Measurements from ENCODE around the gene PNMA8C. TPM values are rescaled to one million over a fixed set of nuclear protein-coding genes. Genes with fewer than 3 reads are reported as not detected.
A peak's percentile ranks its signal among the peaks of the same experiment; 100 is the strongest.

The PNMA8C gene
- total and polyA plus RNA-seq, 7 donors = 0.01 TPM; not detected in 6

DNA sequence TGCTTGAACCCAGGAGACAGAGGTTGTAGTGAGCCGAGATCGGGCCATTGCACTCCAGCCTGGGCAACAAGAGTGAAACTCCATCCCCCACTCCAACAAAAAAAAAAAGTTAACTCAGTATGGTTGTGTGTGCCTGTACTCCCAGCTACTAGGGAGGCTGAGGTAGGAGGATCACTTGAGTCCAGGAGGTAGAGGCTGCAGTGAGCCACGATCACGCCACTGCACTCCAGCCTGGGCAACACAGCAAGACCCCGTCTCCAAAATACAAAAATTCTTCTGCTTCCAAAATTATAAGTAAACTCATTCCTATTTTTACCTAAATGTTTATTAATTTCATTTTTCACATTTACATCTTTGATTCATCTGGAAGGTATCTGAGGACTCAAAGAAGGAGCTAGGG is 28.2 kb upstream of the PNMA8C start:
- DNase-seq = no peak
- Histone ChIP-seq H3K9me3 (no peaks in the 10 kb centered on the region), H3K4me1 (no peaks in the 10 kb centered on the region), H3K27ac (no peak overlapping the region), H3K4me3 (no peak overlapping the region), H3K27me3 (ENCODE audit: insufficient read depth in 3 of 3, low read length in 2 of 3) (no peaks in the 10 kb centered on the region), H3K36me3 (ENCODE audit: insufficient read depth in 1 of 2, low read depth in 1 of 2) (no peaks in the 10 kb centered on the region)
- intact Hi-C loops (cut with DNase I) = no loop called here
- WGBS, 3 donors = 93 to 97% (median 95%) methylated on average over 5 of the region's 5 CpGs
- TF ChIP-seq, protein P1, sequence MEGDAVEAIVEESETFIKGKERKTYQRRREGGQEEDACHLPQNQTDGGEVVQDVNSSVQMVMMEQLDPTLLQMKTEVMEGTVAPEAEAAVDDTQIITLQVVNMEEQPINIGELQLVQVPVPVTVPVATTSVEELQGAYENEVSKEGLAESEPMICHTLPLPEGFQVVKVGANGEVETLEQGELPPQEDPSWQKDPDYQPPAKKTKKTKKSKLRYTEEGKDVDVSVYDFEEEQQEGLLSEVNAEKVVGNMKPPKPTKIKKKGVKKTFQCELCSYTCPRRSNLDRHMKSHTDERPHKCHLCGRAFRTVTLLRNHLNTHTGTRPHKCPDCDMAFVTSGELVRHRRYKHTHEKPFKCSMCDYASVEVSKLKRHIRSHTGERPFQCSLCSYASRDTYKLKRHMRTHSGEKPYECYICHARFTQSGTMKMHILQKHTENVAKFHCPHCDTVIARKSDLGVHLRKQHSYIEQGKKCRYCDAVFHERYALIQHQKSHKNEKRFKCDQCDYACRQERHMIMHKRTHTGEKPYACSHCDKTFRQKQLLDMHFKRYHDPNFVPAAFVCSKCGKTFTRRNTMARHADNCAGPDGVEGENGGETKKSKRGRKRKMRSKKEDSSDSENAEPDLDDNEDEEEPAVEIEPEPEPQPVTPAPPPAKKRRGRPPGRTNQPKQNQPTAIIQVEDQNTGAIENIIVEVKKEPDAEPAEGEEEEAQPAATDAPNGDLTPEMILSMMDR (IDR thresholded peaks at IDR 0.05) = no peak
- ATAC-seq = no peak

DNA sequence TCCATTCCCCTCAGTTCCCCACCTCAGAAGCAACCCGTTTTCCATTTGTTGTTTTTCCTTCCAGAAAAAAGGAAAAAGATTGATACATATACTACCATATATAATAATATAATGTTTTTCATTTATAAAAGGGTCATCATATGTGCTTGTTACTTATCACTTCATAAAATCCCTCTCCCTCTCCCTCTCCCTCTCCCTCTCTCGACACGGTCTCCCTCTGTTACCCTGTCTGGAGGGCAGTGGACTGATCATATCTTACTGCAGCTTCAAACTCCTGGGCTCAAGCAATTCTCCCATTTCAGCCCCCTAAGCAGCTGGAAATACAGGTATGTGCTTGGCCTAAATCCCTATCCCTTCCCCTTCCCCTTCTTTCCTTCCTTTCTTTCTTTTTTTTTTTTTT is 25.5 kb upstream of the PNMA8C start:
- Histone ChIP-seq H3K36me3 (ENCODE audit: insufficient read depth in 1 of 2, low read depth in 1 of 2) (no peaks in the 10 kb centered on the region), H3K9me3 (no peaks in the 10 kb centered on the region), H3K27ac (no peak overlapping the region), H3K4me1 (peaks cover 4% of the 10 kb centered on the region), H3K27me3 (ENCODE audit: insufficient read depth in 3 of 3, low read length in 2 of 3) (no peaks in the 10 kb centered on the region), H3K4me3 (no peak overlapping the region)
- no peak for DNase-seq
- intact Hi-C loops (cut with DNase I) = no loop called here
- no peak for ATAC-seq
- 74 to 77% (median 77%) methylated on average over 3 of the region's 3 CpGs for WGBS, 3 donors
- TF ChIP-seq, protein P1 (IDR thresholded peaks at IDR 0.05) = no peak

DNA sequence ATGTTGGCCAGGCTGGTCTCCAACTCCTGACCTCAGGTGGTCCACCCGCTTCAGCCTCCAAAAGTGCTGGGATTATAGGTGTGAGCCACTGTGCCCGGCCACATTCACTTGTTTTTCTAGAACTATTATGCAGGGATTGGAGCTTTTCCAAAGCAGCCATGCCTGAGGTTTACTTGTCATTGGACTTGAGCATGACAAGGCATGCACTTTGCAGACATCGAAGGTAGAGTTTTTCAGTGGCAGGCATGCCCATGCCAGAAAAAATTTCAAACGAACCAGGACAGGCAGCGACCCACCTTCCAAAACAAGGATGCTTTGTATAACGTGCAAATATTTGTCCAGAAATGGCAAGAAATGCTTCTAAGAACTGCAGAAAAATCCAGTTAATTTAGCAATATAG is 24.9 kb upstream of the PNMA8C start:
- H3K36me3 ChIP-seq (ENCODE audit: insufficient read depth in 1 of 2, low read depth in 1 of 2) = no peaks in the 10 kb centered on the region
- TF ChIP-seq, protein P1 (IDR thresholded peaks at IDR 0.05) = no peak
- H3K4me1 ChIP-seq = peaks cover 4% of the 10 kb centered on the region
- H3K27me3 ChIP-seq (ENCODE audit: insufficient read depth in 3 of 3, low read length in 2 of 3) = no peaks in the 10 kb centered on the region
- no peak overlapping the region for H3K4me3 ChIP-seq
- DNase-seq = no peak
- no peak for ATAC-seq
- no peaks in the 10 kb centered on the region for H3K9me3 ChIP-seq
- intact Hi-C loops (cut with DNase I) = no loop called here
- H3K27ac ChIP-seq = no peak overlapping the region
- 78 to 84% (median 79%) methylated on average over 6 of the region's 6 CpGs for WGBS, 3 donors

GRCh38 chr19:46452186-46452585 is 23.4 kb upstream of the PNMA8C start:
- 45 to 52% (median 47%) methylated on average over 4 of the region's 4 CpGs for WGBS, 3 donors
- no peak overlapping the region for H3K4me3 ChIP-seq
- DNase-seq (no peak), ATAC-seq (no peak)
- no peak overlapping the region for H3K27ac ChIP-seq
- intact Hi-C loops (cut with DNase I) = no loop called here
- H3K36me3 ChIP-seq (ENCODE audit: insufficient read depth in 1 of 2, low read depth in 1 of 2) = no peaks in the 10 kb centered on the region
- H3K4me1 ChIP-seq = peaks cover 4% of the 10 kb centered on the region
- TF ChIP-seq, protein P1 (IDR thresholded peaks at IDR 0.05) = no peak
- H3K27me3 ChIP-seq (ENCODE audit: insufficient read depth in 3 of 3, low read length in 2 of 3) = no peaks in the 10 kb centered on the region
- no peaks in the 10 kb centered on the region for H3K9me3 ChIP-seq

GRCh38 chr19:46451352-46451751 is 22.6 kb upstream of the PNMA8C start:
- Histone ChIP-seq H3K4me1 (peaks cover 4% of the 10 kb centered on the region), H3K27ac (peak overlapping the region; percentile 56), H3K4me3 (no peak overlapping the region), H3K9me3 (no peaks in the 10 kb centered on the region), H3K36me3 (ENCODE audit: insufficient read depth in 1 of 2, low read depth in 1 of 2) (no peaks in the 10 kb centered on the region), H3K27me3 (ENCODE audit: insufficient read depth in 3 of 3, low read length in 2 of 3) (no peaks in the 10 kb centered on the region)
- WGBS, 3 donors = 18 to 28% (median 19%) methylated on average over 6 of the region's 6 CpGs
- TF ChIP-seq, protein P1 (IDR thresholded peaks at IDR 0.05) = no peak
- intact Hi-C loops (cut with DNase I) = no loop called here
- ATAC-seq (peak; percentile 72 to 94 (median 86)), DNase-seq (no peak)
